Activated CD8-positive, alpha-beta memory T cell treated with anti-CD3 and anti-CD28 coated beads for 1 hour (primary cell): ENCODE data around the gene KEL.
"Not testable (repeated sequence)": the region's sequence is repeated elsewhere in the genome, so short reads cannot be mapped to it uniquely, and the experiment has no call there.

Experiments
- DNase-seq, 2 donors: peaks; one replicate each; pipeline ENCODE4 v3.0.0-alpha.2; 2020; ENCODE audit warnings: low read depth in 1 of 2; ENCODE audit errors: extremely low read depth in 1 of 2

The KEL gene, protein sequence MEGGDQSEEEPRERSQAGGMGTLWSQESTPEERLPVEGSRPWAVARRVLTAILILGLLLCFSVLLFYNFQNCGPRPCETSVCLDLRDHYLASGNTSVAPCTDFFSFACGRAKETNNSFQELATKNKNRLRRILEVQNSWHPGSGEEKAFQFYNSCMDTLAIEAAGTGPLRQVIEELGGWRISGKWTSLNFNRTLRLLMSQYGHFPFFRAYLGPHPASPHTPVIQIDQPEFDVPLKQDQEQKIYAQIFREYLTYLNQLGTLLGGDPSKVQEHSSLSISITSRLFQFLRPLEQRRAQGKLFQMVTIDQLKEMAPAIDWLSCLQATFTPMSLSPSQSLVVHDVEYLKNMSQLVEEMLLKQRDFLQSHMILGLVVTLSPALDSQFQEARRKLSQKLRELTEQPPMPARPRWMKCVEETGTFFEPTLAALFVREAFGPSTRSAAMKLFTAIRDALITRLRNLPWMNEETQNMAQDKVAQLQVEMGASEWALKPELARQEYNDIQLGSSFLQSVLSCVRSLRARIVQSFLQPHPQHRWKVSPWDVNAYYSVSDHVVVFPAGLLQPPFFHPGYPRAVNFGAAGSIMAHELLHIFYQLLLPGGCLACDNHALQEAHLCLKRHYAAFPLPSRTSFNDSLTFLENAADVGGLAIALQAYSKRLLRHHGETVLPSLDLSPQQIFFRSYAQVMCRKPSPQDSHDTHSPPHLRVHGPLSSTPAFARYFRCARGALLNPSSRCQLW

DNA sequence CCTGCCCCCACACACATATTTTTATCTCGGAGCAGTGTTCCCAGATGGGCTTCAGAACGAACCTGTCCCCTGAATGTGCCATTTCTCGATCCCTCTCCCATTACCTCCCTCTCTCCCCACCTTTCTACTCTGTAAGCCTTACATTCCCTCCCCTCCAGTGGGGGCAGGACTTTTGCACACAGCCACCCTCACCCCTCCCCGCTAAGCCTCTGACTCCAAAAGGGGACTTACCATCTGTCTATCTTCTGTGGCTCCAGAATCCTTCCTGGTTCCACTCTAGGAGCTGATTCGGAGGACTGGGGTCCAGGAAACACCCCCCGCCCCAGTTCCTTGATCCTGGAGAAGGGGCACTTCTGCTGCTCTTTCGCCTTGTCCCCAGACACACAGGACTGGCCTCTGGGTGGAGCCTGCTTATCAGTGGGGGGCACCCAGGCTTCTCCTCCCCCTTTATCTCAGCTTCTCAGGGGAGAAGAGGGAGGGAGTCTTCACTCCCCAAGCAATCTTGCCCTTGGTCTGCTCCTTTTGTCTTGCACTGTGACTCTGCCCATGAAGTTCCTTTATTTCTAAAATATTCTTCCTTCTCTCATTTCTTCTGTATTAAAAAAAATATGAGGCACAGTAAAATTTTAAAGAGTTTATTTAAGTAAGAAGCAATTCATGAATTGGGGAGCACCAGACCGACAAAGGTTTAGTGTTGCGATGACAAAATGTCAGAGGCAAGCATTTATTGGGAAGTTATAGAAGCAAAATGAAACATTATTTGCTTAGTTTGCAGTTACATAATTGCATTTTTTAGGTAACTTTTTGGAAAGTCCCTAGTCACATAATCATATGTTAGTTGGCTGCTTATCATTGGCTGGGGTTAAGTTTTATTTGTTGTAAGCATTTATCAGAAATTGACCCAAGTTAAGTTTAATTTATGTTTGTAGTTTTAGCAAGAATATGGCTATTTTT is at the start of gene KEL:
Gene KEL (minus strand): TSS at position 391 of the 954 bp plus-strand sequence. CDS start 157 bp downstream, at position 234.
- no peak for DNase-seq

DNA sequence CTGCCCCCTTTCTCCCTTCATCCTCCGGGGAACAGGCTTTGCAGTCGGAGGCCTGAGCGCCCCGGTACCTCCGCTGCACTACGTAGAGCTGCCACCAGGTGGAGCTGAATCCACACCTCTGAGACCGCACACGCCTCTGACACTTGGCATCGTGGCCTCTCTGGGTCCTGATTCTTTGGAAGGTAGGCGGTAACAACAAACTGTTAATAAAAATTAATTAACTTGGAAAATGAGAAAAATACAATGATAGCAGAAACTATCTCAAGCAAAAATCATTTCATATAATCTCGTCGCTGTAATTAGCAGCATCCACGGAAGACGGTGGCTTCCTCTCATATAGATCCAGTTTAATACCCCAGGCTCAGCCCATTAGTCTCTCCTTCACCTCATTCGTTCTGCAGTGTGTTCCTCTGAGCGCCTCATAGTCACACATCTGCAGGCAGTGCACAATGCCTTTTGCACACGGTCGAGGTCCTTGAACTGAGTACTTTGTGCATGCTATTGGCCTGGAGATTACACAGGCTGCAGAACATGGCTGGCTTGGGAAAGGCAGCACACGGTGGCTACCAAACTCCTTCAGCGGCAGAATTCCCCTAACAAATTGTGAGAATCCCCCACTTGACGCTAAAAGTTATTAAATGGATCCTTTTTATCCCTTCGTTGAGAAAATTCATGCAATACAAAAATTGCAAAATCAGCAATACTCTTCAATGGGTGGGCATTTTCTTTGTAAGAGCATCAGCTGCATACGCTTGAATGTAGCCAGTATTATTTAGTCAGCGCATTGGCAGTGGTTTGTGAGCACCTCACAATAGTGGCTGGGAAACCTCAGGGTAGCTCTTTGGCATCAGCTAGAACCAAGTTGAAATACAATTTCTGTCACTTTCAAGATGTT is 46.1 kb upstream of the KEL start:
- peak; percentile 56 to 59 for DNase-seq

DNA sequence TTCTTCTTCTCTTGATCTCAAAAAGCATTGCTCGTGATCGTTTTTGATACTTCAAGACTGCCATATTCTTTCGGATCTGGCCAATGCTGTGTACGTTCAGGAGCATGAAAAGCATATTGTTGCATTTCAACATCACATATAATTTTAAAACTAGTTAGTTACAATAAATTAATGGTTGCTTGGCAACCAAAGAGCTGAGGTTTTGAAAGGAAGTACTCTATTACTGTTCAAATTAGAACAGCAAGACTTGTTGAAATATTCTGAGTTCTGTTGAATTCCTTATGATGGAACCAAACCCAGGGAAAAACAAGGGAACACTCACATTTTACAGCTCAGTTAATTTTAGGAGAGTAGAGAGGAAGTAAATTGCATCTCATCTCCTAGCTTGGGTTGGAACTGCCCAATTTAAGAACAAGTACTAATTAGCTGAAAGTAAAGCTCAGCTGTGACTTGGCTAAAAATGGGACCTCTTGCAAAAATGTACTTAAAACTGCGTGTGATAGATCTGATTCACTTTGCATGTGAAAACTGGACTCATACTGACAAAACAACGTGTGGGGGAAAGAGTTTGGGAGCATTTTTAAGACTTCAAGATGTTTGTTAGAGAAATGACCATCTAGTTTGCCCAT is 43.6 kb upstream of the KEL start:
- no peak for DNase-seq

DNA sequence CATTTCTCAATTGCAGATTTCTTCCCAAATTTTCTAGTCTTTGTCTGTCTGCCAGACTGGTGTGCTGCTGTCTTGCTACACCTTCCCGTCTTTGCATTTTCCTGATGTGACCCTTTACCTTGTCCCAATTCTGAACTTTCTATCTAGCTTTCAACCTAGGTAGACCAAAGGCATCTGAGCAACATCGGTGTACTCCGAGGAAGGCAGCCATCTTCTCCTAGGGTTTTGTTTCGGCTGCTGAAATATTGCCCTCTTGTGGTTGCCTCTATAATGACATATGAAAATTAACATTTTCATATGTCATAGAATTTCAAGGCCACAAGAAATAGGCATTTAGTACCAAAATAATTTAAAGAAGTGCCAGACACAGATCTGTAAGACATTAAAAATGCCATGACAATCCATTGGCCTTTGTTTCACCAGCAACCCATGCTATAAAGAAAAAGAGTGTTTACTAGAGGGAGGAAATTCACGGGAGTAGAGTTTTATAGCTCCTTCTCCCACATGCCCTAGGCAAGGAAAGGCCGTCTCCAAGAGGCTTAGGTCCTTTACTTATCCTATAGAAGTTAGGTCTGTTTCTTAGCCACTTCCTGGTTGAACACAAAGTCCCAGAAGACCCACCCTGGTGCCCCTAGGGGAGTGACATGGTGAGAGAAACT is 41.4 kb upstream of the KEL start:
- no peak for DNase-seq

DNA sequence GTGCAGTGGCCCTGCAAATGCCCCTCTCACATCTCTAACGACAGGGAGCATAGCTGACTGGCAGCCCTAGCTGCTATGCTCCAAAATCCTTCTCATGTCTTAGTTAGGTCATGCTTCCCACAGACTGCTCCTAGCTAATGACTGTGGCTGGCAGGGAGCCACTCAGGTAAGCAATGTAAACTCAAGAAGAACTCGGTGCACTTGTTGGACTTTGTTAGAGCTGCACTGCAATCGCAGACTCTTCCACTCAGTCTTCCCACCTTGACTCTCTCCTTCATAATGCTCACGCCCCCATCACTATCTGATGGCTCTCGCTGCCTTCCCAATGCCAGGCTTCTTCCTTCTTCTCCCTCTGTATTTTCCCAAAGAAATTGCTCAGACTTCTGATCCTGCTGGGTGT is 40.7 kb upstream of the KEL start:
- no peak for DNase-seq

DNA sequence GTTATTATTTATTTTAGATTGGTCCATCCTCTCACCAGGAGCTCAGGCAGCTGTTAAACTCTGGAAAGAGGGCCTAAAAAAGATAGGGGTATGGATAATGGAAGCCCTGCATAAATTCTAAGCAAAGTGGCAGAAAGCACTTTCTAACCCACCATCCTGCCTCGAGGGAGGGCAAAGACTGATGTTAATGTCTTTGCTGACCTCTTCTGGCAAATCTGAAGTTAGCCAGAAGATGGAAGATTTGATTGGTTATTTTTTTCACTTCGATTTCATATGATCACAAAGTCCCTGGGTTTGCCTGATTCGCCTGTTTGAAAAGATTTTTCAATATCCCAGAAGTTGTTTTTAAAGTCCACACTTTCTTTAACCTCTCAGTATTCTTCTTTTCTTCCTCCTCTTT is 39.9 kb upstream of the KEL start:
- DNase-seq = no peak

DNA sequence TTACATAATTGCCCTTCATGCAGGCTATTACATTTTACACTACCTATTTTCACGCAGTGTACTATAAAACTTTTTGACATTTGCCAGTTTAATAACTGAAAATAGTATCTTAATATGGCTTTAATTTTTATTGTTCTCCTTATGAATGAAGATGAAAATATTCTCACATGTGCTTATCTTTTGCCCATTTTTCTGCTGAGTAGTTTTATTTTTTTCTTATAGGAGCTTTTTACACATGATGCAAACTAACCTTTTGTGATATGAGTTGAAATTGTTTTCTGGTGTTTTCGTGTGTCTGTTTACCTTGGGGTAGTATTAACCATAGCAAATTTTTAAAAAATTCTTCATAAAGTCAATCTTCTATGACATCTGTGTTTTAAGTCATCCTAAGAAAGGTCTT is 38.5 kb upstream of the KEL start:
- DNase-seq = no peak

DNA sequence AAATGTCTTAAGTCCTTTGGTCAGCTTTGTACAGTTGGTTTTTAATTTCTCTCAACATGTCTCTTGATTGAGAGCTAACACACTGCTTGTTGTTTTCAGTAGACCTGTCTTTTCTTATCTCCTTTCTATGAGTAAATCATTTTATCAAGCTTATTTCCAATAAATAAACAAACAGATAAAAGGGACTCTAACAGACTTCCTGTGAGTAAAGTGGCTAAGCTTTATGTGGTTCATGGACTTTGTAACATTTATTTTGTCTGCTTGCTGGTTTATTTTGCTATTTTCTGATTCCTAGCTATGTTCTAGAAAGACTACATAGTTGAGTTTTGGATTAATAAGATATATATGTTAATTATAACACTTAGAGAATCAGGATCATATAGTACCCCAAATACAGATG is 37.6 kb upstream of the KEL start:
- no peak for DNase-seq

DNA sequence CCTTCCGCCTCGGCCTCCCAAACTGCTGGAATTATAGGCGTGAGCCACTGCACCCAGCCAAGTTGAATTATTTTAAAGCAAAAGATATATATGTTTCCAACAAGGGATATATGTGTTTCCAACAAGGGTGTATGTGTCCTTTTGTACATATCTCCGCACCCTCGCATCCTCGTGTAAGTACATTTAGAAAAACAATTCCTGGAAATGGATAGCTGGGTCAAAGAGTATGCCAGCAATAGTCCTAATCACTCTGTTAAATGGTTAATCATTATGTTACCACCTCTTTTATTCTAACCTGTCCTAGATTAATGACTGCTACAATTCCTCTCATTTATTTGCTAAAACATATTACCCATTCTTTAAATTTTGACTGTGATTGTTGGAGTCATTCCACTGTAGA is 36.8 kb upstream of the KEL start:
- no peak for DNase-seq

DNA sequence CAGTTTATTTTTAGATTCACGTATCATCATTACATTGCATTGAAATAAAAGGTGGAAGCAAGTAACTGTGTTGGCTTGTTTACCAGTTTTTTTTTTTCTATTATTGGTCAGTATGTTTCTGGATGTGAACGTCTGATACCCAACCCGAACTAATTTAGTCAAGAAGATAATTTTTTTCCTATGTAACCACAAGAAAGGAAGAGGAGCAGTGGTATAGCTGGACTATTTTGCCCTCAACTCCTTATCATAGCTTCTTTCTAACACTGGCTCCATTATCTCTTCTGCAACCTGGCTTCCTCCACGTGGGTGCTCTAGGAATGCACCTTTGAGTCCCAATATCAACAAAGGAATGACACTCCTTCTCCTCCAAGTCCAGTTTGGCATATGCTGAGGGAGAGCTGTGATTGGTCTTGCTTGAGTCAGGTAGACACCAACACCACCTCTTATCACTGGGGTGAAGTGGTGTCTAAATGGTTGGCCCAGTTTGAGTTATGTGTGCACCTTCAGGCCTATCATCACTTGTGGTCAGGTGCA is 35.4 kb upstream of the KEL start:
- DNase-seq = no peak

DNA sequence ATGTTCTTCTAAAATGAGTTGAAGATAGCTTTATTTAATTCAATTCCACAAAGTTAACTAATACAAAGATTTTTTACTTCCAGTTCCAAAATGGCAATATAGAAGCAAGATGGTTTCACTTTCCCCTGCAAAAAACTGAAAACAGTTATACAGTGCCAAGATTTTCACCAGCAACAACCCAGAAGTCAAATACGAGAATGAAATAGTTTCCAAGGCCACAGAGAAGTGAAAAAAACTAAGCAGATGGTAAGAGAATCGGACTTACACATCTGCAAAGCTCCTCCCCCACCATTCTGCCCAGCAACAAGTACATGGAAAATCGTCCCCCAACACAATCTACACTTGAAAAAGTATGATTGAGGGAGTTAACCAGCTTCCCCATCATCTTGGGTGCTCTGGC is 30.3 kb upstream of the KEL start:
- no peak for DNase-seq

DNA sequence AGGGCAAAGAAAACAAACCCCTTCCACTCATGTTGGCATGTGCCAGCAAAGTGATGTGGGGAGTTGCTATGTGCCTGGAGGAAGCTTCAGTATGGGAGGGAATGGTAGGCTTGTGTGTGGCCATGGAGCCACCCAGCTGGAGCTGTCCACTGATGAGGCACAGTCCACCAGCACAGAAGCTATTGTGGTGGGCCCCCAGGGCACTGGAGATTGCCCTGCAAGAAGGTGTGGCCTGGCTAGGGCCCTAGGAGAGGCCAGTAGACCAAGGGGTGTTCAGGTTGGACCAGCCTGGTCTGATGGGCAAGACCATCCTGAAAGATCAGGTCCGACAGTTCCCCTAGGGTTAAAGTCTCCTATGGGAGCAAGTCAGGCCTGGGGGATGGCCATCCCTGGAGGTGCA is 22.1 kb upstream of the KEL start:
- DNase-seq = no peak

DNA sequence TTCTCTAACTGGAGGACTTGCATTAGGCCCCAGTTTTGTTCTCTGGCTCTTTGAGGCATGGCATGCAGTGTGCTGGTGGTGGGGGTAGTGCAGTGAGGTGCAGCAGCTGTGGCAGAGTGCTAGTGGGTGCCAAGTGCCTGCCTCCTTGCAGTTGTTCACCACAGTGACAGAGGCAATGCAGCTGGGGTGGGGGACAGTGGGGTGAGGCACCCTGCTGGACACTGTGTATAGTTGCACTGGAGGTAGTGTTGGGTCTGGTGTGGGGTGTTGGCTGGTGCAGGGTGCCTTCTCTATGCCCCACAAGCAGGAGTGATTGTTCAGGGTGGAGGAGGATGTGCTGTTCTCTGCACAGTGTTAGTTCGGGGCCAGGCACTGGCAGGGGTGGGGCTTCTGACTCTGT is 21.7 kb upstream of the KEL start:
- DNase-seq = no peak

DNA sequence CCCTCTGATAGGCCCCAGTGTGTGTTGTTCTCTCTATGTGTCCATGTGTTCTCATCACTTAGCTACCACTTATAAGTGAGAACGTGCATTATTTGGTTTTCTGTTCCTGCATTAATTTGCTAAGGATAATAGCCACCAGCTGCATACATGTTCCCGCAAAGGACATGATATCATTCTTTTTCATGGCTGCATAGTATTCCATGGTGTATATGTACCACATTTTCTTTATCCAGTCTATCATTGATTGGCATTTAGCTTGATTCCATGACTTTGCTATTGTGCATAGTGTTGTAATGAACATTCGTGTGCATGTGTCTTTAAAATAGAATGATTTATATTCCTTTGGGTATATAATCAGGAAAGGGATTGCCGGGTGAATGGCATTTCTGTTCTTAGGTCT is 16.2 kb upstream of the KEL start:
- not testable (repeated sequence) for DNase-seq

DNA sequence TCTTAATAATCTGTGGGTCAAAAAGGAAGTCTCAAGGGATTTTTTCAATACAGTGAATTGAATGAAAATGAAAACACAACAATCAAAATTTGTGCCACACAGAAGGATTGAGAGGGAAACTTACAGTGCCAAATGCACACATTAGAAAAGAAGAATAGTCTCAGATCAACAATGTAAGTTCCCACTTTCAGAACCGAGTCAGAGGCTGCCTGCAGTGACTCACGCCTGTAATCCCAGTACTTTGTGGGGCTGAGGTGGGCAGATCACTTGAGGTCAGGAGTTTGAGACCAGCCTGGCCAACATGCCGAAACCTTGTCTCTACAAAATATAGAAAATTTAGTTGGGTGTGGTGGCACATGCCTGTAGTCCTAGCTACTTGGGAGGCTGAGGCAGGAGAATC is 12.5 kb upstream of the KEL start:
- DNase-seq = no peak

DNA sequence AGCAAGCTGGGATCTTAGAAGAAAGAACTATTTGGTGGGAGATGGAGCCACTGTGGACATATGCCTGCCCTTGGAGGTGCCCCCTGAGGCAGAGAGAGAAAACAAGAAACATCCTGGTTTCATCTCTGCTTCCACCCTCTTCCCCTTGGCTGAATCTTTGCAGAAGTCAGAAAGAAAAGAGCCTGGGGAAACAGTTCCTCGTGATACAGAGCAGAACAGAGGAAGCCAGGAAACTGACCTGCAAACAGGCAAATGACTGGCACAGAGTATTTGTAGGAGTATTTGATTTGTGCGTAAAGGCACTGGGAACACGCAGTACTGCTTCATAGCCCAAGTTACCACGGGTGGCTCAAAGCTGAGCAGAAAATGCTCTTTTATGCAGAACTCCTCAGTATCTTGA is 7.0 kb upstream of the KEL start:
- no peak for DNase-seq

DNA sequence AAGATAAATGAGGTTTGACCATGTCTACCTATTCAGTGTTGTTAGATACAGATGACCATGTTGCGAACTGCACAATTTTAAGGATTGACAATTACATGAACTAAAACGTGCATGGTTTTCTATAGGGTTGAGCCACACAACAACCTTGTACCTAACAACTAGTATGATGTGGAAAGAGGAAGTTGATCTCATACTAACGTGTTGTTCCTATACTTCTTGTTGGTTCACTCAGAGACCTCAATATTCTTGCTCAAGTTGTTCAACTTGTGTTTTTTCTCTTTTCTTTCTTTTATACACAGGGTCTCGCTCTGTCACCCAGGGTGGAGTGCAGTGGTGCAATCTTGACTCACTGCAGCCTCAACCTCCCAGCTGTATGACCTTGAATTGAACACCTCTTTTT is 6.1 kb upstream of the KEL start:
- DNase-seq = no peak

DNA sequence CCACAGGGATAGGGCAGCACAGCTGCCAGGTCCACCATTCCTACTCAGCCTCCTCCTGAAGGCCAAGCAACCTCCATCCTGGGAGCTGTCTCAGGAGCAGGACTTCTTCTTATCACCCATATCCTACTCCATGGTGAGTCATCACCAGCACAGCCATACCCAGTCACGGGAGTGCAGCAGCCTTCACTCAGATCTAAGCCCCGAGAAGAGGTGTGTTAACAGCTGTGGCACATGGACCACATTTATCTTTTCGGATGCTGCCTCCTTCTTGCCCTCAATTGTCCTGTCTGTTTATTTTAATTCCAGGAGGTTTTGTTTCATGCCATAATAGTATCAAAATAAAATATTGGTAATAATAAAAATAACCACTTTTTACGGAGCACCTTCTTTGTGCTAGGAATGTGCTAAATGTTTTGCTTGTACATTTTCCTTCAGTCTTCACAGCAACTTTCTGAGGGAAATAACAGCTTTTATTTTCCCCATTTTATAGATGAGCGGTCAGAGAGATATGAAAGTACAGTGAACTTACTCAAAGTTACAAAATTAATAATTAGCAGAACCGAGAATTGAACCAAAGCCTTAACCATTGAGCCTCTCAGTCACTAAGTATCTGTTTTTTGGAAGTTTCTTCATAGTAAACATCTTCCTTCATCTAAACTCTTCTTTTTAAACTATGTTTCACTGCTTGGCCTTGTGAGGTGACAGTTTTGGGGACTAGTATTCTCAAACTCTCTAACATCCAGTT is 2.5 kb upstream of the KEL start:
- DNase-seq = no peak
